Thymus (tissue), 11 donors: ENCODE measurements around the gene BDKRB2. TPM values are rescaled to one million over a fixed set of nuclear protein-coding genes. Genes with fewer than 3 reads are reported as not detected.

ENCODE experiments used
- DNase-seq, 9 donors: peaks; one replicate each; pipeline ENCODE4 v3.0.0-alpha.2; 2013; ENCODE audit warnings: low spot score in 9 of 9, low read depth in 6 of 9, missing footprints in 1 of 9
- H3K27ac ChIP-seq, 2 donors: one replicate each; pipeline ENCODE4 v1.5.1; 2013; ENCODE audit warnings: control low read depth in 1 of 2, low read depth in 1 of 2, low read length in 1 of 2, mild to moderate bottlenecking in 1 of 2, moderate library complexity in 1 of 2
- H3K27me3 ChIP-seq, 2 donors: one replicate each; pipeline ENCODE4 v1.5.1; 2013; ENCODE audit warnings: low read length in 1 of 2; ENCODE audit not compliant: control insufficient read depth in 2 of 2, insufficient read depth in 1 of 2
- H3K36me3 ChIP-seq, 2 donors: one replicate each; pipeline ENCODE4 v1.5.1; 2013; ENCODE audit warnings: low read length in 1 of 2, mild to moderate bottlenecking in 1 of 2, moderate library complexity in 1 of 2; ENCODE audit not compliant: control insufficient read depth in 2 of 2, insufficient read depth in 2 of 2
- H3K4me1 ChIP-seq, 2 donors: one replicate each; pipeline ENCODE4 v1.5.1; 2013; ENCODE audit warnings: low read length in 2 of 2; ENCODE audit not compliant: control insufficient read depth in 2 of 2, insufficient read depth in 2 of 2
- H3K4me3 ChIP-seq, 2 donors: one replicate each; pipeline ENCODE4 v1.5.1; 2013; ENCODE audit warnings: low read length in 2 of 2, control low read depth in 1 of 2, mild to moderate bottlenecking in 1 of 2
- H3K9me3 ChIP-seq, 2 donors: one replicate each; pipeline ENCODE4 v1.5.1; 2013; ENCODE audit warnings: low read length in 1 of 2, mild to moderate bottlenecking in 1 of 2; ENCODE audit not compliant: control insufficient read depth in 2 of 2, insufficient read depth in 1 of 2
- WGBS: extraction: QIAGEN DNeasy Blood & Tissue Kit; methylation state at CpG from one replicate; pipeline ENCODE4 v1.1.7; 2013; 5-methylcytosine and 5-hydroxymethylcytosine counted together
- polyA plus RNA-seq: library from polyadenylated mRNA; stranded (reverse); fragments of 200-250 nt; gene quantifications from one replicate; pipeline ENCODE4 v1.2.3, GENCODE V29; 2013
- total RNA-seq: library from RNA; stranded (reverse); fragments of 120-200 nt; gene quantifications from one replicate; pipeline ENCODE4 v1.2.4, GENCODE V29; 2013
- donor health status: healthy.

Gene BDKRB2
- total and polyA plus RNA-seq, 2 donors = 1.1 to 1.7 TPM

- Histone ChIP-seq H3K36me3 (no peaks in the 10 kb centered on the region), H3K4me3 (no peak overlapping the region), H3K4me1 (peaks cover 0 to 2% of the 10 kb centered on the region in 2 donors), H3K27me3 (no peaks in the 10 kb centered on the region), H3K9me3 (peaks cover 0 to 4% of the 10 kb centered on the region in 2 donors), H3K27ac (no peak overlapping the region)
- 94% methylated on average over 6 of the region's 6 CpGs for WGBS
- no peak for DNase-seq
Measured at GRCh38 chr14:96229315-96229714, 24.7 kb downstream of the BDKRB2 start.

GRCh38 chr14:96231056-96231455 is 26.4 kb downstream of the BDKRB2 start:
- Histone ChIP-seq H3K36me3 (no peaks in the 10 kb centered on the region), H3K4me3 (no peak overlapping the region), H3K27ac (no peak overlapping the region), H3K4me1 (no peaks in the 10 kb centered on the region), H3K27me3 (no peaks in the 10 kb centered on the region), H3K9me3 (peaks cover 0 to 4% of the 10 kb centered on the region in 2 donors)
- 88% methylated on average over 4 of the region's 4 CpGs for WGBS
- no peak for DNase-seq

- Histone ChIP-seq H3K9me3 (peaks cover 0 to 4% of the 10 kb centered on the region in 2 donors), H3K4me3 (no peak overlapping the region), H3K27ac (no peak overlapping the region), H3K27me3 (no peaks in the 10 kb centered on the region), H3K36me3 (no peaks in the 10 kb centered on the region), H3K4me1 (no peaks in the 10 kb centered on the region)
- no peak for DNase-seq
- 88% methylated on average over 12 of the region's 12 CpGs for WGBS
Measured at GRCh38 chr14:96231526-96232130, 27.0 kb downstream of the BDKRB2 start.

- WGBS = 91% methylated on average over 11 of the region's 11 CpGs
- H3K27me3 ChIP-seq = no peaks in the 10 kb centered on the region
- no peak for DNase-seq
Measured at GRCh38 chr14:96232506-96232905, 27.9 kb downstream of the BDKRB2 start.

GRCh38 chr14:96233661-96234060 is 29.0 kb downstream of the BDKRB2 start:
- Histone ChIP-seq H3K27me3 (no peaks in the 10 kb centered on the region), H3K4me3 (no peak overlapping the region), H3K36me3 (no peaks in the 10 kb centered on the region), H3K4me1 (no peaks in the 10 kb centered on the region), H3K9me3 (peaks cover 0 to 4% of the 10 kb centered on the region in 2 donors), H3K27ac (no peak overlapping the region)
- no peak for DNase-seq
- WGBS = 81% methylated on average over 3 of the region's 3 CpGs

More at GRCh38 chr14:96232506-96232905, 27.9 kb downstream of the BDKRB2 start:
- Histone ChIP-seq H3K4me3 (no peak overlapping the region), H3K27ac (no peak overlapping the region), H3K36me3 (no peaks in the 10 kb centered on the region), H3K4me1 (no peaks in the 10 kb centered on the region), H3K9me3 (peaks cover 0 to 4% of the 10 kb centered on the region in 2 donors)

- no peaks in the 10 kb centered on the region for H3K36me3 ChIP-seq
- no peak overlapping the region for H3K27ac ChIP-seq
- H3K4me1 ChIP-seq = no peaks in the 10 kb centered on the region
- no peak for DNase-seq
- H3K4me3 ChIP-seq = no peak overlapping the region
- H3K9me3 ChIP-seq = no peaks in the 10 kb centered on the region
- WGBS = 50% methylated on average over 4 of the region's 4 CpGs
- no peaks in the 10 kb centered on the region for H3K27me3 ChIP-seq
Measured at GRCh38 chr14:96235426-96235825, 30.8 kb downstream of the BDKRB2 start.

- H3K27ac ChIP-seq = no peak overlapping the region
- 100% methylated on average over 2 of the region's 2 CpGs for WGBS
- H3K4me3 ChIP-seq = no peak overlapping the region
- no peaks in the 10 kb centered on the region for H3K4me1 ChIP-seq
- no peak for DNase-seq
- H3K9me3 ChIP-seq = no peaks in the 10 kb centered on the region
- H3K36me3 ChIP-seq = no peaks in the 10 kb centered on the region
- H3K27me3 ChIP-seq = no peaks in the 10 kb centered on the region
Measured at GRCh38 chr14:96237641-96238040, 33.0 kb downstream of the BDKRB2 start.

- H3K9me3 ChIP-seq = no peaks in the 10 kb centered on the region
- no peak for DNase-seq
- H3K27me3 ChIP-seq = no peaks in the 10 kb centered on the region
- H3K27ac ChIP-seq = no peak overlapping the region
- no peaks in the 10 kb centered on the region for H3K36me3 ChIP-seq
- H3K4me3 ChIP-seq = no peak overlapping the region
- no peaks in the 10 kb centered on the region for H3K4me1 ChIP-seq
- 79% methylated on average over 7 of the region's 7 CpGs for WGBS
Measured at GRCh38 chr14:96238676-96239265, 34.1 kb downstream of the BDKRB2 start.

GRCh38 chr14:96239711-96240141 is 35.1 kb downstream of the BDKRB2 start:
- no peaks in the 10 kb centered on the region for H3K27me3 ChIP-seq
- DNase-seq = no peak
- 80% methylated on average over 9 of the region's 9 CpGs for WGBS
- no peaks in the 10 kb centered on the region for H3K4me1 ChIP-seq
- H3K36me3 ChIP-seq = no peaks in the 10 kb centered on the region
- no peak overlapping the region for H3K27ac ChIP-seq
- H3K4me3 ChIP-seq = no peak overlapping the region
- H3K9me3 ChIP-seq = no peaks in the 10 kb centered on the region
